Measurements from ENCODE around the gene GNB5.

- no peak for TF ChIP-seq POLR2A (IDR thresholded peaks at IDR 0.05; ENCODE audit: low read depth, low read length)
- no peak for TF ChIP-seq POLR2AphosphoS5 (IDR thresholded peaks at IDR 0.05; ENCODE audit: low read depth, low read length)
- TF ChIP-seq TAF1 (IDR thresholded peaks at IDR 0.05; ENCODE audit: borderline replicate concordance, low read depth, low read length): no peak
Measured at GRCh38 chr15:52136442-52136980, 54.7 kb downstream of the GNB5 start.

All from GM12892 (cell line).